ENCODE data around the gene CCDC14.
"Not testable (repeated sequence)": the region's sequence is repeated elsewhere in the genome, so short reads cannot be mapped to it uniquely, and the experiment has no call there.

The CCDC14 gene

DNA sequence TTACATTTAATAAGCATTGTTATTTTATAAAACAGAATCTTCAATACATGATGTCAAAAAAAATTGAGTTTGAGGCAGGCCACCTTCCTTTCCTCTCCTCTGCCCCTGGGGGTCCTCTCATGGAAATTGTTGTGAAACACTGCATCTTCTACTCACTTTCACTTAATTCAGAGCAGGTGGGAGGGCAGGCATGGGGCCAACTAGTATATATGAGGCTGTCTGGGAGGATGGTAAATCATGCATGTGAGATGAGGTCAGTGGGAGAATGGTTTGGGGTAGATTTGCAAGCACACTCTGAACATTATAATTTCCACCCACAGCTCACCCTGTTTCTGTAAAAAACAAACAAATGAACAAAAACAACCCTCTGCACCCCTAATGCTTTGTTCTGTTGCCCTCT lies 10.4 kb upstream of the CCDC14 start:
- Histone ChIP-seq H3K9ac (ENCODE audit: insufficient read length, low read depth) (no peak overlapping the region), H3K9me3 (ENCODE audit: insufficient read depth, low read length) (no peaks in the 10 kb centered on the region), H3K4me1 (ENCODE audit: insufficient read depth, insufficient read length) (no peaks in the 10 kb centered on the region), H3K4me3 (ENCODE audit: insufficient read length, low read depth) (no peak overlapping the region), H3K27me3 (ENCODE audit: insufficient read depth, insufficient read length) (no peaks in the 10 kb centered on the region), H3K36me3 (ENCODE audit: insufficient read depth, insufficient read length, low read length) (no peaks in the 10 kb centered on the region)
- DNase-seq (ENCODE audit: low read depth, low spot score) = no peak
- no peak for TF ChIP-seq ZNF274 (IDR thresholded peaks at IDR 0.05; ENCODE audit: low read depth, low read length)
- no peak for TF ChIP-seq SUZ12 (IDR thresholded peaks at IDR 0.05; ENCODE audit: extremely low read depth, insufficient read depth, insufficient read length)
- no peak for TF ChIP-seq YY1 (IDR thresholded peaks at IDR 0.05; ENCODE audit: insufficient read depth, insufficient read length)

DNA sequence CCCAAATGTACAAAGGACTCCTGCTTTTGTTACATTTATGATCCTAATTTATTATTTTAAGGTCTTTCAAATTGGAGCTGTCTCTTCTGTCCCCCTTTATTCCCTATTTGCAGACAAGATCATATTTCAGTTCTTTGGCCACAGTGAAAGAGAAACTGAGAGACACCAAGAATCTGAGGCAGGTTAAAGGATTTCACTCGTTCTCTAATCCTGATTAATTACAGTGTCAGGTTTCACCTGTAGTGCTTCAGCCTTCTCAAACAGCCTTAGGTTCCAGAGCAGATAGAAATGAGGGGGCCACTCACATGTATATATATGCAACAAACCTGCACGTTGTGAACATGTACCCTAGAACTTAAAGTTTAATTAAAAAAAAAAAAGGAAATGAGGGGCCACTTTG lies 6.2 kb upstream of the CCDC14 start:
- not testable (repeated sequence) for H3K27me3 ChIP-seq (ENCODE audit: insufficient read depth, insufficient read length); DNase-seq (ENCODE audit: low read depth, low spot score); H3K4me3 ChIP-seq (ENCODE audit: insufficient read length, low read depth); H3K36me3 ChIP-seq (ENCODE audit: insufficient read depth, insufficient read length, low read length); H3K4me1 ChIP-seq (ENCODE audit: insufficient read depth, insufficient read length); H3K9me3 ChIP-seq (ENCODE audit: insufficient read depth, low read length); H3K9ac ChIP-seq (ENCODE audit: insufficient read length, low read depth)

DNA sequence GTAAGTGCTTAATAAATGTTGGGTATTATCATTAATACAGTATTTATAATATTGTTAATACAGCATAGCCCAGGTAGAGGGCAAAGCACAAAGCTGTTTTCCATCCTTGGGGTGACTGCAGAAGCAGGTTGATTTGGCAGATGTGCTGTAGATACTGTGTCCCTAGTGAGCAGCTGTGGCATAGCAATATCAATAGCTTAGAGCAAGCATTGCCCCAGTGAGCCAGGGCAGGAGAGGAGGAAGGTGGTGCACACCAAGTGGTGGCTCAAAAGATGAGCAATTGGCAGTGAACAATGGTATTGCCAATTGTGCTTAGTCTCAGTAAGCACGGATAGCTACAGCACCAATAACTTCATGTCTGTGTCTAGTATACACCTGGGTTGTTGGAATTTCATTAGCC lies 5.8 kb upstream of the CCDC14 start:
- not testable (repeated sequence) for H3K4me3 ChIP-seq (ENCODE audit: insufficient read length, low read depth)

DNA sequence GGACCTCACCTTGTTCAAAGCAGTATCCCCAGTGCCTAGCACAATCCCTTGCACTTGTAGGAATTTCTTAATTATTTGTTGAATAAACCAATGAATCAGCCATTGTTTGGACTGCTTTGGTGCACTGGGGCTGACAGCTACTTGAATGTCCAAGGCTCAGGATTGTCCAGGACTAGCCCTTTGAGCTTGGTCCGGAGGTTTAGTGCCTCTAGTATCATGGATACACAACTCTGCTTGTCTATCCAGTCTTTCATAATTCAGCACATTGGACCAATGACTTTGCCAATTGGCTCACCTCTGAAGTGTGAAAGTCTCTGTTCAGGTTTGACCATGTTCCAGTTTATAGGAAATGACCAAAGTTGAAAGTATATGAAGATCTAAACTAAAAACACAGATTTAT lies 3.8 kb upstream of the CCDC14 start:
- DNase-seq (ENCODE audit: low read depth, low spot score); H3K36me3 ChIP-seq (ENCODE audit: insufficient read depth, insufficient read length, low read length); H3K4me1 ChIP-seq (ENCODE audit: insufficient read depth, insufficient read length); H3K9me3 ChIP-seq (ENCODE audit: insufficient read depth, low read length); H3K4me3 ChIP-seq (ENCODE audit: insufficient read length, low read depth); H3K9ac ChIP-seq (ENCODE audit: insufficient read length, low read depth): not testable (repeated sequence)
- peaks cover 18% of the 10 kb centered on the region for H3K27me3 ChIP-seq (ENCODE audit: insufficient read depth, insufficient read length)

More for the DNA sequence above, 5.8 kb upstream of the CCDC14 start:
- not testable (repeated sequence) for H3K9me3 ChIP-seq (ENCODE audit: insufficient read depth, low read length); H3K36me3 ChIP-seq (ENCODE audit: insufficient read depth, insufficient read length, low read length); H3K4me1 ChIP-seq (ENCODE audit: insufficient read depth, insufficient read length); DNase-seq (ENCODE audit: low read depth, low spot score); H3K9ac ChIP-seq (ENCODE audit: insufficient read length, low read depth)
- H3K27me3 ChIP-seq (ENCODE audit: insufficient read depth, insufficient read length) = peaks cover 14% of the 10 kb centered on the region

DNA sequence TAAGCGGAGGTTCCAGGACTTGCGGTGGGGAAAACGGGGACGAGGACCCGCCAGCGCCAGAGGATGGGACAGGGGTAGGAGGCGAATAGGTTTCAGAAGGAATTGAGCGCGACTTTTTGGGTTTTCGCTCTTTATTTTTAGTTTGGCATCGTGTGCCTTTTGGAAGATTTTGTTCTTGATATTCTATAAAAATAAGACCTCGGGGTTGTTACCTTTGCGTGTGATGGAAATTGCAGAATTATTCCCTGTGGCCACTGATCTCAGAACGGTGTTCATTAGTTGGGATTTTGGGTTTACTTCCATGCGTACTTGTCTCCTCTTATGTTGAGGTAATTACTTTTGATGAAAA lies 453 bp upstream of the CCDC14 start:
- peaks cover 18% of the 10 kb centered on the region for H3K27me3 ChIP-seq (ENCODE audit: insufficient read depth, insufficient read length)
- peak overlapping the region; percentile 25 for H3K4me3 ChIP-seq (ENCODE audit: insufficient read length, low read depth)
- DNase-seq (ENCODE audit: low read depth, low spot score) = no peak
- H3K36me3 ChIP-seq (ENCODE audit: insufficient read depth, insufficient read length, low read length) = peaks cover 5% of the 10 kb centered on the region
- TF ChIP-seq SUZ12 (IDR thresholded peaks at IDR 0.05; ENCODE audit: extremely low read depth, insufficient read depth, insufficient read length) (no peak), YY1 (IDR thresholded peaks at IDR 0.05; ENCODE audit: insufficient read depth, insufficient read length) (no peak), ZNF274 (IDR thresholded peaks at IDR 0.05; ENCODE audit: low read depth, low read length) (no peak)
- H3K9ac ChIP-seq (ENCODE audit: insufficient read length, low read depth) = peak overlapping the region; percentile 0
- H3K9me3 ChIP-seq (ENCODE audit: insufficient read depth, low read length) = no peaks in the 10 kb centered on the region
- no peaks in the 10 kb centered on the region for H3K4me1 ChIP-seq (ENCODE audit: insufficient read depth, insufficient read length)

DNA sequence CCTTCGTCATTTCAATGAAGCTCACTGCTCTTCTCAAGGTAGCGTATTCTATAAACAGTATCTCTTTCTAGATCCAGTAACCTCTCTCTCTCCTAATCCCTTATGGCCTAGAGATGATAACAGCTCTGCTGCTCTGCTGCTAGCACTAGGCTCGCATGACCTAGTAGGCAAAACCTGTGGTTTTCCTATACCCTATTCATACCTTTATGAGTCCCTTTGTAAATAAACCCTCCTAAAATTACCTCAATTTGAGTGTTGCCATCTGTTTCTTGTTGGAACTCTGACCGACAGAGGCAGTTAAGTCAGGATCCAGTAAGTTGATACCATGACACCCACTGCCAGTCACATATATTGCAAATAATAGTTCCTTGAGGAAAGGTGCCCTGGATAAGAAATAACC lies 7.3 kb downstream of the CCDC14 start:
- no peak for TF ChIP-seq SUZ12 (IDR thresholded peaks at IDR 0.05; ENCODE audit: extremely low read depth, insufficient read depth, insufficient read length)
- no peak for TF ChIP-seq YY1 (IDR thresholded peaks at IDR 0.05; ENCODE audit: insufficient read depth, insufficient read length)
- no peak for TF ChIP-seq ZNF274 (IDR thresholded peaks at IDR 0.05; ENCODE audit: low read depth, low read length)
- Histone ChIP-seq H3K9ac (ENCODE audit: insufficient read length, low read depth) (no peak overlapping the region), H3K4me3 (ENCODE audit: insufficient read length, low read depth) (no peak overlapping the region), H3K9me3 (ENCODE audit: insufficient read depth, low read length) (no peaks in the 10 kb centered on the region), H3K27me3 (ENCODE audit: insufficient read depth, insufficient read length) (no peaks in the 10 kb centered on the region), H3K36me3 (ENCODE audit: insufficient read depth, insufficient read length, low read length) (peaks cover 72% of the 10 kb centered on the region), H3K4me1 (ENCODE audit: insufficient read depth, insufficient read length) (no peaks in the 10 kb centered on the region)
- DNase-seq (ENCODE audit: low read depth, low spot score) = no peak

DNA sequence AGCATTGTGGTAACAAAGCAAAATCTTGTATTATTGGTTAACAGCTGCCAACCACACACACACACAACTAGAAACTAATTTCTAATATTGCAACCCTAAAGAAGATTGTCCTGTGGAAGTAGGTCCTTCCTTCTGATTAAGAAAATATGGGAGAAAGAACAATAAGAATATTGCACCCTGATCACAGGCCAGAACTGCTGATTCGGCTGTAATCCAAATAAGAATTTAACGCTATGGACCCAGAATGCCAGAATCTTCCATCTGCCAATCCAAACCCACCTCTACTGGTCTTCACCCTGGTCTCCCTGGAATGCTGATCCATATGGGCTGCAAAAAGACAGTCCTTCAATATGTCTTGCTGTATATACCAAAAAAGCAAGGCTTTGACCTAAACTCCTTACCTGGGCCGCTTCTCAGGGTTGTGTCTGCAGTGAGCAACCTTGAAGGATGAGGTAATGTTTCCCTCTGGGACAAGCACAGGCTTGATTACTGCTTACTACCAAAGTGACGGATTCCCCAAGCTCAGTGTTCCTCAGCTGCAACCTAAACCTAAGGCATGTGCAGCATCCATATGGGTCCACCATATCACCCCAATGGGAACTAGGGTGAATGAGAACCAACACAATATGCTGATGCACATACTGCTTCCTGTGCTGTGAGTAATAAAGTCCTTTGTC lies 8.0 kb downstream of the CCDC14 start:
- Histone ChIP-seq H3K9ac (ENCODE audit: insufficient read length, low read depth) (no peak overlapping the region), H3K4me3 (ENCODE audit: insufficient read length, low read depth) (no peak overlapping the region), H3K9me3 (ENCODE audit: insufficient read depth, low read length) (no peaks in the 10 kb centered on the region), H3K4me1 (ENCODE audit: insufficient read depth, insufficient read length) (no peaks in the 10 kb centered on the region), H3K36me3 (ENCODE audit: insufficient read depth, insufficient read length, low read length) (peaks cover 78% of the 10 kb centered on the region), H3K27me3 (ENCODE audit: insufficient read depth, insufficient read length) (no peaks in the 10 kb centered on the region)
- TF ChIP-seq ZNF274 (IDR thresholded peaks at IDR 0.05; ENCODE audit: low read depth, low read length) (no peak), YY1 (IDR thresholded peaks at IDR 0.05; ENCODE audit: insufficient read depth, insufficient read length) (no peak)
- no peak for DNase-seq (ENCODE audit: low read depth, low spot score)
